NT2/D1 (cell line): Measurements from ENCODE around the gene CCDC40.

ENCODE experiments used
- YY1 ChIP-seq: IDR thresholded peaks from 2 replicates; pipeline ENCODE4 v1.6.1; 2011; ENCODE audit not compliant: insufficient read length, insufficient read depth
- ZNF274 ChIP-seq: IDR thresholded peaks from 2 replicates; pipeline ENCODE4 v1.6.1; 2011; ENCODE audit warnings: mild to moderate bottlenecking, low read depth, low read length

DNA sequence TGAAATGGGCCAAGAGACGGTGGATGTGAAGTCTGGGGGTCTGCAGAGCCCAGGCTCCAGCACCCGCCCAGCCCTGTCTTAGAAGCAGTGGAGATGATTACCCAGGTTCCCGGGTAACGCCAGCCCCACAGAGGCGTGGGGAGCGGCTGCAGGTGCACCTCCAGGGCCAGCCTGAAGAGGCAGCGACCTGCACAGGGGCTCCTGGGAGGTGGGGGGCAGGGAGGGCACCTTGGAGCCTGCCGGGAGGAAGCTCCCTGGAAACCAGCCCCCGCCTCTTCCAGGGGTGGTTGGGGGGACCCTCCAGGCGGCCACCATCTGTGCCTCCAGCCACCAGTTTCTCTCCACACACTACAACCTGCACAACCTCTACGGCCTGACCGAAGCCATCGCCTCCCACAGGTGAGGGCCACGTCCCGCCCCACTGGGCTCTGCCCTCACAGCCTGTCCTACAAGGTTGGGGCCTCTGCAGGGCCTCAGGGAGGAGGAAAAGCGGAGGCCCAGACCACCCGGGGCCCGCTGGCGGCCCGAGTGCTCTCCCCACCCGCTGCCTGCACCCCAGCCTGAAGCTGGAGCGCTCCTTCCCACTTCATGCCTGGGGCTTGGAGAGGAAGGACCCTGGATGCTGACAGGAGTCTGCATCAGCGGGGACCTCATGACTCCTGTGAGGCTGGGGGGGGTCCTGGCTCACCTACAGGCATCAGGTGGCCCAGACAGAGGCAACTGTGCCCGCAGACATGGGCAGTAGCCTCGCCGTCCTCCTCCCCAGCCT lies 75.4 kb downstream of the CCDC40 start:
- TF ChIP-seq YY1: no peak
- no peak for TF ChIP-seq ZNF274
